Mononuclear cell (primary cell): Measurements from ENCODE around the gene FANCI. TPM values are rescaled to one million over a fixed set of nuclear protein-coding genes. Genes with fewer than 3 reads are reported as not detected.
A peak's percentile ranks its signal among the peaks of the same experiment; 100 is the strongest.
"Not testable (repeated sequence)": the region's sequence is repeated elsewhere in the genome, so short reads cannot be mapped to it uniquely, and the experiment has no call there.

Experiments used
- H3K27me3 ChIP-seq: 2 replicates; pipeline ENCODE4 v1.6.0; 2011; ENCODE audit warnings: low read length, control low read depth; ENCODE audit not compliant: insufficient read depth
- H3K4me1 ChIP-seq: 2 replicates; pipeline ENCODE4 v1.5.1; 2011; ENCODE audit warnings: mild to moderate bottlenecking, low read length, control low read depth; ENCODE audit not compliant: insufficient read depth
- H3K4me3 ChIP-seq: 2 replicates; pipeline ENCODE4 v1.5.1; 2011; ENCODE audit warnings: mild to moderate bottlenecking, low read length, moderate library complexity
- H3K9me3 ChIP-seq: 2 replicates; pipeline ENCODE4 v1.5.1; 2011; ENCODE audit warnings: low read depth, mild to moderate bottlenecking, control low read depth, low read length
- total RNA-seq: library from RNA; depleted of rRNA; stranded (reverse); fragments of >200 nt; gene quantifications from one replicate; pipeline ENCODE4 v1.2.3, GENCODE V29; 2012

Gene FANCI
- total RNA-seq, 1 donor: 11.5 TPM

DNA sequence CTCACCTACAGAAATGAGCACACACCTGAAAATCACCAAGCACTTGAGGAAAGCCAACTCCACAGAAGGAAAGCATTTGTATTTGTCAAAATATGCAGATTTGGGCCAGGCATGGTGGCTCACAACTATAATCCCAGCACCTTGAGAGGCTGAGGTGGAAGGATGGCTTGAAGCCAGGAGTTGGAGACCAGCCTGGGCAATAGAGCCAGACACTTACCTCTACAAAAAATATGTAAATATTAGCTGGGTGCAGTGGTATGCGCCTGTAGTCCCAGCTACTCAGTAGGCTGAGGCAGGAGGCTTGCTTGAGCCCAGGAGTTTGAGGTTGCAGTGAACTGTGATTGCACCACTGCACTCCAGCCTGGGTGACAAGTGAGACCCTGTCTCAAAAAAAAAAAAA lies 34.7 kb upstream of the FANCI start:
- Histone ChIP-seq H3K4me3 (no peak overlapping the region), H3K27me3 (no peaks in the 10 kb centered on the region), H3K4me1 (peaks cover 14% of the 10 kb centered on the region), H3K9me3 (no peaks in the 10 kb centered on the region)

DNA sequence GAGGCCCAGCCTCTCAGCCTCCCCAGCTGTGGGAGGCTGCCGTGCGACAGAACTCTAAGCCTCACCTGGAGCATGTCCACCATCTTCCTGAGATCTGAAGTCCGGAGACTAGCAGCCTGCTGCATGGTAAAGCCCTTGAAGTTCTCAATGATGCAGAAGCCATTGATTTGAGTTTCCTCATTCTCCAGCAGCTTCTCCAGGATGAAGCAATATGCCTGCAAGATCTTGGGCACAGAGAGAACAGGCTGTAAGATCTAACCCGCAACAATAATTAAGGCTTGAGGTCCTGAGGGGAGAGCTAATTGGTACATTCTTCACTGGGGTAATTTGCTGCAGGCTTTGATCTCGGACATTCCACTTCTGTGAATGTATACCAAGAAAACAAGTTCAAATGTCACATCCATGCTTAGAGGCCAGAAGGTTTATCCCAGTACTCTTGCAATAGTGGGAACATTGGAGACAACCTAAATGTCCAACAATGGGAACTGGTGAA lies 32.1 kb upstream of the FANCI start:
- H3K27me3 ChIP-seq: no peaks in the 10 kb centered on the region
- H3K9me3 ChIP-seq: no peaks in the 10 kb centered on the region
- peaks cover 4% of the 10 kb centered on the region for H3K4me1 ChIP-seq
- H3K4me3 ChIP-seq: no peak overlapping the region

DNA sequence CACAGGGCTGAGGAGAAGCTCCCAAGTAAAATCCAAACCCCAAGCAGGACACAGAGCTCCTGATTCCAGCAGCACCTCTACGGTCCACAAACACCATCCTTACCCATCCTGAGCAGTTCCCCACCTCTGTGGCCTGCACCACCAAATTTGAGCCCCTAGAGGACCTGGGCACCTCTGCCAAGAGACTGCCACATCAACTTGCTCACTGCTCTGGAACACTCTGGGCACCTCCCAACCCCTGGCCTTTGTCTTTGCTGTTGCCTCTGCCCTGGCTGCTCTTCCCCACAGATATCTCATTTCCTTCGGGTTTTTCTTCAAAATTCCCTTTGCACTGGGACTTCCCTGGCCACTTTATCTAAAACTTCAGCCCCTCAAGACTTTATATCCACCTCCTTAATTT lies 28.2 kb upstream of the FANCI start:
- Histone ChIP-seq H3K4me3 (no peak overlapping the region), H3K9me3 (no peaks in the 10 kb centered on the region), H3K4me1 (no peaks in the 10 kb centered on the region), H3K27me3 (no peaks in the 10 kb centered on the region)

DNA sequence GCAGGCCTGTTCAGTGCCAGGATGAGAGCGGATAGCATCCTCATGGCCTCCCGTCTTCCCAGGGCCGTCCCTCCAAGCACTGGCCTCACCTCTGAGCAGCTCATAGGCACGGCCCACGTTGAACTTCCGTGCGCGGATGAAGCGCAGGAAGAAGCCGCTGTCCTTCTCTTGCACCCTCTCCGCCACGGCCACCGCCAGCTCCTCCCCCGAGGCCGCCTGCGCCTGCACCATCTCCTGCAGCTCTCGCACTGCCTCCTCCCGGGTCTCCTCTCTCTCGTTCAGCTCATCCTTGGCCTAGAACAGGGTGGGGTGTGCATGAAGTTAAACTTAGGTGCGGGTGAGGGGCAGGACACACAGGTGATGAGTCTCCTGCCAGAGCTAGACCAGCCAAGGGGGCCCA lies 26.7 kb upstream of the FANCI start:
- Histone ChIP-seq H3K9me3 (no peaks in the 10 kb centered on the region), H3K27me3 (no peaks in the 10 kb centered on the region), H3K4me1 (no peaks in the 10 kb centered on the region), H3K4me3 (no peak overlapping the region)

DNA sequence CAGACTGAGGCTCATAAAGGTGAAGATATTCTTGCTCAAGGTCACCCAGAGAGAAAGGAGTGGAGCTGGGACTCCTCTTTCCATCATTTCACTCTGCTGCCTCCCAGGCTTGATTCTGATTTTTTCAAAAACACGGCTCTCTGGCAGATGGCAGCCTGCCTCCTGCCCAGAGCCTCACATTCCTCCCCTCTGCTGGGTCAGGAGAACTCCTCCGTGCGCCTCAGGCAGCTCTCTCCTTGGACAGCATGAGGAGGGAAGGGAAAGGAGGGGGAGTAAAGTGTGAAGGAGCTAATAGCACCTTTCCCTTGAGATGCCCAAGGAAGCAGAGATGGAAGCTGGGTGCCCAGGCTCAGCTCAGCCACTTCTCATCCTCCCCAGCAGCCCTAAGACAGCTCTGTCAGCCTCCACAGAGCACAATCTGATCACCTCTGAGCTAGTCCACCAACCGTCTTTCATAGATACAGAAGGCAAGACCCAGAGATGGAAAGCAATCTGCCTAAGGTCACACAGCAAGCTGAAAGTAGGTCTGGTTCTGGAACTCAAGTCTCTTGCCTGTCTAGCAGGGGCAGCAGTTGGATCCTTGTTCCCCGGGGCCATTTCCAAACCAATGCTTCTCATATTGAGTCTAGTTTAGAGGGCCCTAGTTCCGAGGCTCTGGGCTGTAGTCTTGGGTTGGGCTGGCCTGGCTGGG lies 25.9 kb upstream of the FANCI start:
- Histone ChIP-seq H3K27me3 (no peaks in the 10 kb centered on the region), H3K9me3 (no peaks in the 10 kb centered on the region), H3K4me3 (no peak overlapping the region), H3K4me1 (no peaks in the 10 kb centered on the region)

DNA sequence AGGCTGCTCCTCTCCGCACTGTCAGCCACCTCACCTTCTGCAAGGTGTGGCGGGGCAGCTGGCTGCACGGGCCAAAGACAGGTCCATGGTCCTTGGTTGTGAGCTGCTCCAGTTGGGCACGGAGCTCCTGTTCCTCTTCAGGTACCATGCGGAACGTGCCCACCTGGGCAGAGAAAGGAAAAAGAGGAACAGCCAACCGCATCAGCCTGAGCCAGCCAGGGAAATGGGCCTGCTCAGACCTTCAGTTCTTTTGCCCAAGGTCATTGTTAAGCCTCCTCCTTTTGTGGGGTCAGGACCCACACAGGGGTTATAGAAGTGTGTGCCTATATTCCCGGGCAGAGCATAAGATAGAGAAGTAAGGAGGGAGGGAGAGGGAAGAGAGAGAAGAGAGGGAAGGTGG lies 25.2 kb upstream of the FANCI start:
- Histone ChIP-seq H3K9me3 (no peaks in the 10 kb centered on the region), H3K27me3 (no peaks in the 10 kb centered on the region), H3K4me3 (no peak overlapping the region), H3K4me1 (no peaks in the 10 kb centered on the region)

DNA sequence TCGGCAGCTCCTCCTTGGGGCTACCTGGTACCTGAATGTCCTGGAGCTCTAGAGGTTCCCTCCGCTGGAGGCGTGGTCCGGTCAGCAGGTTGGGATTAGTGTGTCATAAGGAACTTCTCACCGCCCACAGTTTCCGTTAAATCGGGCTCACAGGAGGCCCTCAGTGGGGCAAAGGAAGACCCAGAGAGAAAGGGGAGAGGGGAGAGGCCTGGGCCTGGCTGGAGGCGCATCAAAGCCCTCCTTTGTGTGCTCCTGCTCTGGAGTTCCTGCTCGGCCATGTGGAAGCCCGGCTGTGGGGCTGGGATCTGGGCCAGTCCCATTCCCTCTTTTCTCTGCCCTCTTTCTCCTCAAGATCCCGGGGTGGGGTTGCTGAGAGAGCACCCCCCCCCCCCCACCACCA lies 22.2 kb upstream of the FANCI start, which contains the start of gene RLBP1:
RLBP1 (minus strand) TSS at position 37 of the 400 bp plus-strand sequence. CDS start 2,604 bp downstream, outside the sequence.
- no peaks in the 10 kb centered on the region for H3K27me3 ChIP-seq
- H3K4me3 ChIP-seq: no peak within 1 kb of the TSS
- H3K9me3 ChIP-seq: no peaks in the 10 kb centered on the region
- H3K4me1 ChIP-seq: no peaks in the 10 kb centered on the region

DNA sequence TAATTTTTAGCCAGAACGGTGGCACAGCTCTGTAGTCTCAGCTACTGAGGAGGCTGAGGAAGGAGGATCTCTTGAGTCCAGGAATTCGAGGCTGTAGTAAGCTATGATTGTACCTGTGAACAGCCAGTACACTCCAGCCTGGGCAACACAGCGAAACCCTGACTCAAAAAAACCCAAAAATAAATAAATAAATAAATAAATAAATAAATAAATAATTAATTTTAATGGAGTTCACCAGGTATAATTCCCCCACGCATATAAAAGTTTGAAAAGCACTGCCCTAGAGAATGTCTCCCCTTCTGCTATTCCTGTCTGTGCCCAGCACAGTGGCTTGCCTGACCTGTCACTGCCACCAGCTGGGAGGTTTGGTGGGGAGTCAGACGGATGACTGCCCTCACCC lies 18.2 kb upstream of the FANCI start:
- H3K4me1 ChIP-seq: no peaks in the 10 kb centered on the region
- no peaks in the 10 kb centered on the region for H3K9me3 ChIP-seq
- H3K4me3 ChIP-seq: no peak overlapping the region
- H3K27me3 ChIP-seq: no peaks in the 10 kb centered on the region

DNA sequence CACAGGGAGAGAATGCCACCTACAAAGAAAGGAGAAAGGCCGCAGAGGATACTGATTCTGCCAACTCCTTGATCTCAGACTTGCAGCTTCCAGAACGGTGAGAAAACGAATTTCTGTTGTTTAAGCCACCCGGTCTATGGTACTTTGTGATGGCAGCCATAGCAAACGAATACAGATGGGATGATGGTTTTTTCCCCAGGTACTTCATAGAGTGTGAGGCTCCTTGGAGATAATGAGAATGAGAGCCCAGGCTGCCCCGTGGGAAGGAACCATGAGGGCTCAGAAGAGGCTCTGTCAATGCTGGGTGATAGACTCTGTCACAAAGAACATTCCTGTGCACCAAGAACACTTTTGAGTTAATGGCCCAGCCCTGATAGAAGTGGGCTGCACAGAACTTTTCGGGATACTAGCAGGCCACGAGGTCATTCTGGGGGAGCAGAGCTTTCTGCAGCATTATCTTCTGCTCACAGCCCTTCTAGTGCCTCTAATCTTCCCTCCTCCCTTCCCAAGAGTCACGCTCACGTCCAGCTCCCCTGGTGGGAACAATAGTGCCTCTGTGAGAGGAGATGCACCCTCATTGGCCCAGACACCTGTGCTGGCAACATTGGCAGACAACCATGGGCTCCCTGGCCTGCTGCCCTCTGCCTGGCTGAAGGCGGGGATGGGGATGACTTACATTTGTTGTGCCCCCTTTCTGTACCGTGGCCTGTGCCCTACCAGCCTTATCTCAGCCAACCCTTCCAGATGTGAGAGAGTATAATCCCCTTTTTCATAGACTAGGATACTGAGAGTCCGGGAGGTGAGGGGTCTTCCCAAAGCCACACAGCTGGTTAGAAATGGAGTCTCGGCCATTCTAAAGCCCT lies 17.2 kb upstream of the FANCI start:
- Histone ChIP-seq H3K4me1 (no peaks in the 10 kb centered on the region), H3K9me3 (no peaks in the 10 kb centered on the region), H3K27me3 (no peaks in the 10 kb centered on the region), H3K4me3 (no peak overlapping the region)

DNA sequence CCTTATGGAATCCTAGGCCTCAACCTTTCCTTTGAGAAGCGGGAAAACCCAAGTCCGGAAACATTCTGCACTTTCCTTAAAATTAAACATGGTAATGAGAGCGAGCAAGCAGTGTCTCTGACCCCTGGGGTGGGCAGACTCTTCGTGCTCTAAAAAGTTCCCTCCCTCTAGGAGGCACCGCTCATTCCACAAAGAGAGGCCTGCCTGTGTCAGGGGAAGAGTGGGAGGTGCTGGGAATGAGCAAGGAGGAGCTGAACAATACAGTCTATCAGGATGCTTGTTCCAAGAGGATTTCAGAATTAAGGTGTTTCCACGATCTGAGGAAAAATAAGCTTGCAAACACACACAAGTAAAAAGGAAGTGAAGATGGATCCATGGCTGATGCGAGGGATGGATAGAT lies 16.4 kb upstream of the FANCI start:
- Histone ChIP-seq H3K27me3 (no peaks in the 10 kb centered on the region), H3K4me3 (no peak overlapping the region), H3K4me1 (no peaks in the 10 kb centered on the region), H3K9me3 (no peaks in the 10 kb centered on the region)

DNA sequence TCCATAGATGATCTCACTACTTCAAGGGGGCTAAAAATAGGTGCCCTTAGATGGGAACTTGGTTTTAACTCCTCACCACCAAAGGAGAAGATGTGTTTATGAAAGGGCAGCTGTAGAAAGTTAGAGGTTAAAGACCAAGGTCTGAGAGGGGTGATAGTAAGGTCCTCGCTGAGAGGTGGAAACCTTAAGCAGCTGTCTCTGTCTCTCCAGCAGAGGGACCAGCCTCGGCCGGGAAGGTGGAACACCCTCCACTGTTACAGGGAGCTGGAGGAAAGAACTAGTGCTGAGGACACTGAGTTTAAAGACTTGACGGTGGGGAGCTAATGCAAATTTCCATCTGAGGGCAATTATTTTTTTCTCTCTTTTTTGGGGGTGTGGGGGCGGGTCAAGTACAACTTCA lies 13.5 kb upstream of the FANCI start:
- H3K27me3 ChIP-seq: no peaks in the 10 kb centered on the region
- H3K9me3 ChIP-seq: no peaks in the 10 kb centered on the region
- no peaks in the 10 kb centered on the region for H3K4me1 ChIP-seq
- H3K4me3 ChIP-seq: no peak overlapping the region

DNA sequence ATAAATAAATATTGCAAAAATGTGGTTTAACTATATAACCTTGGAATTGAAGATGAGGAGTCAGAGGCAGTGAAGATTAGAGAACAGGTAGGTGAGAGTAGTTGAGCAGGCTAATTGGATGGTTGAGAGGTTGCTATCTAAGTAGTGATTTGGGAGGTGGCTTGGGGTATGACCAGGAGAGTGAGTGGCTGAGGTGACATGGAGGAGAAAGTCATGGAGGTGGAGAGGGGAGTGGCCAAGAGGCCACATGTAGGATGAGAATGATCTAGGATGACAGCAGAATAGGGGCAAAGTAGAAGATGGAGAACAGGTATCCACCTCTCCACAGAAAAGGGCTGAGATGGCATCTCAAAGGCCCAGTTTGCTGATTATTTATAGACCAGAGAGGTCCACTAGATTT lies 11.9 kb upstream of the FANCI start:
- Histone ChIP-seq H3K4me1 (no peaks in the 10 kb centered on the region), H3K27me3 (no peaks in the 10 kb centered on the region), H3K9me3 (no peaks in the 10 kb centered on the region), H3K4me3 (no peak overlapping the region)

DNA sequence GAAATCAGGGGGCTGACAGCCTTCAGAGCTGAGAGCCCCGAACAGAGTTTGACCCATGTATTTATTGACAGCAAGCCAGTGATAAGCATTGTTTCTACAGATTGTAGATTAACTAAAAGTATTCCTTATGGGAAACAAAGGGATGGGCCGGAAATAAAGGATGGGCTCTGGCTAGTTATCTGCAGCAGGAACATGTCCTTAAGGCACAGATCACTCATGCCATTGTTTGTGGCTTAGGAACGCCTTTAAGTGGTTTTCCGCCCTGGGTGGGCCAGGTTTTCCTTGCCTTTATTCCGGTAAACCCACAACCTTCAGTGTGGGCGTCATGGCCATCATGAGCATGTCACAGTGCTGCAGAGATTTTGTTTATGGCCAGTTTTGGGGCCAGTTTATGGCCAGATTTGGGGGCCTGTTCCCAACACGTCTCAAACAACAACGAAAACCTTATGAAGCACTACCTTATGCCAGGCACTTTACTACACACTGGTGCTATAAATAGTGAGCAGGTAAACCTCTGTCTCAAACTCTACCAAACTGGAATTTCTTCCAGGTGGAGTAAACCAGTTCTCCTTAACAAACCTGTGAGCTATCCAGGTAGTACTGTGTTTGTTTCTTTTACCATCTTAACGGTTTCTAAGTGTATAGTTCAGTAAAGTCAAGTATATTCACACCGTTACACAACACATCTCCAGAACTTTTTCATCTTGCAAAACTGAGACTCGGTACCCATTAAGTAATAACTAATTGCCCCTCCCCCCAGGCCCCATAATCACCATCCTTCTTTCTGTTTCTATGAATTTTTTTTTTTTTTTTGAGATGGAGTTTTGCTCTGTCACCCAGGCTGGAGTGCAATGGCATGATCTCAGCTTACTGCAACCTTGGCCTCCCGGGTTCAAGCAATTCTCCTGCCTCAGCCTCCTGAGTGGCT lies 3.6 kb upstream of the FANCI start:
- peaks cover 29% of the 10 kb centered on the region for H3K4me1 ChIP-seq
- not testable (repeated sequence) for H3K9me3 ChIP-seq, H3K27me3 ChIP-seq, H3K4me3 ChIP-seq

DNA sequence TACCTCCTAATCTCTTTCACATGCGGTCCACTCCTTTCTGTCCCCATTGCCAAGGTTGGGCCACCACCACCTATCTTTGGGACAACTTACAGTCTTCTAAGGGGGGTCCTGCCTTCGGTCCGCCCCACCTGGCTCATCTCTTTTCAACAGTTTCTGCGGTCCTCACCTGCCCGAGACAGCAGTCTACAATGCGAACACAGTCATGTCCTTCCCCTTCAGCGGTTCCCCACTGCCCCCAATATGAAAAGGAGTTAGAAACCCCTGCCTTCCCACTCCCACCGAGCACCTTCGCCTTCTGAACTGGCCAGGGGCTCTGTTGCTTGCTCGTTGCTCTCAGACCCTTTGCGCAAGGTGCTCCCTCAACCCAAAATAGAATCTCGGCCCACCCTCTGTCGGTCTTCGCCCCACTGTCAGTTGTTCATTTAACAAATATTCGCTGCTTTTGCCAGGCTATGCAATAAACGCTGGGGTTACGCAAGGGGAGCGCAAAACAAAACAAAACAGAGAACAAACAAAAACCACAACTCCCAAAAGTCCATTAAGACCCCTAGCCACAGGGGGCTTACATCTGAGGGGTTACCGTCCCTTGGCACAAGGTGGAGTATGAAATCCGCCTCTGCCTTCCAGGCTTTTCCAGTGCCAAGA lies 611 bp upstream of the FANCI start:
- Histone ChIP-seq H3K27me3 (no peaks in the 10 kb centered on the region), H3K9me3 (no peaks in the 10 kb centered on the region), H3K4me3 (peak overlapping the region; percentile 66), H3K4me1 (peaks cover 33% of the 10 kb centered on the region)
